Tibial nerve (tissue), 3 donors: Measurements from ENCODE around the gene TMEM86B.

Experiments
- EP300 ChIP-seq, 2 donors: sonication (generic); formaldehyde crosslinking; IDR thresholded peaks; one replicate each; pipeline ENCODE4 v1.6.1; 2017; ENCODE audit warnings: antibody characterized with exemption in 2 of 2, mild to moderate bottlenecking in 1 of 2
- POLR2A ChIP-seq, 2 donors: fragments of 450-650 bp; IDR thresholded peaks; one replicate each; pipeline ENCODE4 v1.6.1; 2017; ENCODE audit warnings: antibody characterized with exemption in 2 of 2, mild to moderate bottlenecking in 2 of 2, moderate library complexity in 2 of 2

- TF ChIP-seq EP300 (IDR thresholded peaks at IDR 0.05): no peak
- TF ChIP-seq POLR2A (IDR thresholded peaks at IDR 0.05): no peak
These were observed 15.6 kb upstream of the TMEM86B start for GRCh38 chr19:55244004-55244680.
